Ecto neural progenitor cell (in vitro differentiated cells): ENCODE results near the gene CYB561D1.

Experiments used
- DNase-seq: peaks from one replicate; pipeline ENCODE4 v3.0.0-alpha.2; 2018; ENCODE audit warnings: low spot score

CYB561D1 gene

DNA sequence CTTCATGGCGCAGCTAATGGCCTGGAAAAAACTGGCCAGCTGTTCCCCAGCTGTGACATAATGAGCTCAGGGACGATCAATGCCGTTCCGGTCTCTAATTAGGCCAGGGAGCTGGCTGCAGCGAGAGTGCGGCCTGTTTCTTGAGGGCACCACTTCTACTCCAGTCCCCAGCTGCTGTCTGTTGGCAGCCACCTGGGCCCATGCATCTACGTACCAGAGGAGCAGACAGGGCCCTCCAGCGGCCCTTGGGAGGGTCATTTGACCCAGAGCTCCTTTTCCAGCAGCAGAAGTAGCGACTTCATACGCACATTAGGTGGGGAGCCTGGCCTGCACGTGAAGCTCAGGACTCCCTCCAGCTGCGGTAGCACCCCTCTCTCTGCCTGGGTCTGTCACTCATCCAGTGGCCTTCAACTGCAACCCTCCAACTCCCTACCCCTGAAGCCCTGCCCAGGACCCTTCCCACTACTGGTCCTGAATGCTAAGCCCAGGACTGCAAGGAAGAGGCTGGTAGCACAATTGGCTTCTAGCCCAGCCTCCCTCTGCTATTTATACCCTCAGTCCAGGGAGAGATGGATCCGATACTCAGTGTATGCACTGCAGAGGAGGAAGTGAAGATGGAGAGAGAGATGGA lies 36.7 kb downstream of the CYB561D1 start:
- DNase-seq: no peak

DNA sequence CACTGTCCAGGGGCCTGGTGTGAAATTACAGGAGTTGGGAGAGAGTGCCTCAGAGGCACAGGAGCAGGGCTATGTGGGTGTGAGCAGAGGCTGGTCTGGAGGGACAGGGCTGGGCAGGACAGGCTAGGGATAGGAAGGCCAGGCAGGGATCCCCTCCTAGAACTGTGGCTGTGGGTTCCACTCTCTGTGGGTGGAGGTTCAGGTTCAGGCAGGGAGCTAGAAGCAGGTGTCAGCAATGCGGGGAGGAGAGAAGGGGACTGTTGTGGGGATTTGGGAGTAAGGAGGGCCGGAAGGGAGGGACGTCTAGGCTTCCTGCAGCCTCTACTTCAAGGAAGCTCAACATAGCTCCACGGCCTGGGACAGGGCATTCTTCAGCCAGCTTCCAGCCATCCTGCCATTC lies 37.5 kb downstream of the CYB561D1 start:
- DNase-seq: no peak

DNA sequence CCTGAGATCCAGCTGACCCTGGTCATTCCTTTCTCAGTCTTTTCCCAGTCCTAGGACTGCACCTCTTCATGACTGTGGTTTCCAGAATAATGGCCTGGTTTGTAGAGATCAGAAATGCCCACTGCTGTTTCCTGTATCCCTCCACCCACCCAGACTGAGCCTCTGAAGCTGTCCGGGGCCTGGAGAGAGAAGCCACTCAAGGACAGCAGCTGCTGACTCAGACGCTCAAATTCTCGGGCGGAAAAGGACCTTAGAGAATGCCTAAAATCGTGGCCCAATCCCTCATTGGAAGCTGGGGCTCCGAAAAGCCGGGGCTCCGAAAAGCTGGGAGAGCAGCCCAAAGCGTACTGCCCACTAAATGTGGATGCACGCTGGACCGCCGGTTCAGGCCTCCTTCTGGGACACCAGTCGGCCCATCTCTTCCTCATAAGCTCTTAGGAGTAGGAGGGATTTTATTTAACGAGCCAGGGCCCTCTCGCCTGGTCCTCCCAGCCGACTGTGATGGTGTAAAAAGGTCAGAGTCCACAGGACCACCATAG lies 38.0 kb downstream of the CYB561D1 start:
- no peak for DNase-seq

- DNase-seq: peak; percentile 93
Observed at GRCh38 chr1:109532365-109533136, 38.7 kb downstream of the CYB561D1 start.

DNA sequence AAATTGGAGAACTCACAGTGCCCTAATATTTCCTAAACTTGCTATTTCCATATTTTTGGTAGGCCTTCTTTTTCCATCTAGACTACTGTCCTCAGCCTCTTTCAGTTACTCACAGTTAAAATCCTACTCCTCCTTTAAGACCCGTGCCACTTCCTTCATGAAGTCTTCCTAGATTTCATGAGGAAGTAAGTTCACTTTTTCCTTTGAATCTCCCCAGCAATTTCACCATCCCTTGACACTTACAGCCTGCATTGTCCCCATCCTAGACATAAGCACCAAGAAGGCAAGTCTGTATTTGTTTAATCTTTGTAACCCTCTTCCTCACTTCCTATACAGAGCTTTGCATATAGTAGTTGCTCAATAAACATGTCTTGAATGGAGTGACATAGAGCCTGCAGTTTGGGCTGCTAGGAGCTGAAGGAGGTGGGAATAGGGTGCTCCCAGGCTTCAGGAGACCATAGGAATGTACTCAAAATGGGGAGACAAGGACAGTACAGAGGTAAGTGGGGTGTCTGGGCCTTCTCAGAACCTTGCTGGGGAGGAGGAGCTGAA lies 40.5 kb downstream of the CYB561D1 start:
- no peak for DNase-seq

- DNase-seq: no peak
Observed at GRCh38 chr1:109535481-109535880, 41.6 kb downstream of the CYB561D1 start.

DNA sequence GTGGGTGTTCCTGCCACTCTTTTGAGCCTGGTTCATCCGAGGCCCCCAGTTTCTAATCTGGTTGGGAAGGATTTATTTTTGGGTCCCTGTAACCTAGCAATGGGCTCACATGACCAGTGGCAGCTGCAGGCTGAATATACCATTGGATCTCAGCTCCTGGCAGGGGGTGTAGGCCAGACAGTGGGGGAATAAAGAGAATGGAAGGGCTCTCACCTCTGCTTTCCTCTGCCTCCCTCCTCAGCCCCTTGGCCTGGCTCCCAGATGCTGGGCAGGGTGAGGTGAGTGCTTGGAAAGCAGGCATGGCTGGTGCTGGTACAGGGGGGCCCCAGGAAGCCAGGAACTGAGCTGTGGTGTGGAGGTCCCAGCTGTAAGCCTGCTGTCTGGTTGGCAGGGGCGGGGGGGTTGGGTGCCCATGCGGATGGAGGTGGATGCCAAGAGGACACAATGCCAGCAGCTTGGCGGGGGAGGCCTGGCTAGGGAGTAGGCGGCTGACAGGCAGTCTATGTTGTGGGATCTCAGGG lies 42.1 kb downstream of the CYB561D1 start:
- no peak for DNase-seq

DNA sequence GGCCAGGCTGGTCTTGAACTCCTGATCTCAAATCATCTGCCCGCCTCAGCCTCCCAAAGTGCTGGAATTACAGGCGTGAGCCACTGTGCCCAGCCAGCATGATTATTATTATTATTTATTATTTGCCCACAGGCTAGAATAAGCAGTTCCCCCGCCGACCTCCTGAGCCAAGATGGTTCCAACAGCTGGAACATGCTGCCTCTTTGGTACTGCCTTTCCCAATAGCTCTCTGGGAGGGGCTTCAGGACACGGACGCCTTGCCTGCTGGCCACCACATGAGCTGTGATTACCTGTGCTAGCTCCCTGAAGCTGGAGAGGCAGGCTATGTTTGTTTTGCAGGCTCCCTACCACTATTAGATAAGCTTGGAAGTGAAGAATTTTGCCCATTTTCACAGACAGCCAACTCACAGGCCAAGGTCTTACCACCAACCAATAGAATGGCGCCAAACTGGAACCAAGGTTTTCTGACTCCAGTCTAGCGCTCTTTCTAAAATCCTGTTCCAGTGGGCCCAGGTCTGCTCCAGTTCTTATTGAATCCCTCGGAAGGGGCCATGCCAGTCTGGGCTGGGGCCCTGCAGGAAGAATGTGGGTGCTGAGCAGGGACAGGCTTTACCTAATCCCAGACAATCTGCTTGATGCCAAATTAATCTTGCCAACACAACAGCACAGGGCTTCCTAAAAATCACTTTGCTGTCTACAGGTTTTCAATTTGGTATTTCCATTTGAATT lies 43.7 kb downstream of the CYB561D1 start:
- no peak for DNase-seq

GRCh38 chr1:109538827-109539555 lies 45.1 kb downstream of the CYB561D1 start:
- no peak for DNase-seq

GRCh38 chr1:109539676-109540075 lies 45.8 kb downstream of the CYB561D1 start, which contains the start of gene GPR61:
GPR61 (plus strand) TSS chr1:109539872; CDS start chr1:109543023, 3,151 bp downstream.
- no peak for DNase-seq

- DNase-seq: no peak
Observed at GRCh38 chr1:109541102-109541501, 47.2 kb downstream of the CYB561D1 start.

DNA sequence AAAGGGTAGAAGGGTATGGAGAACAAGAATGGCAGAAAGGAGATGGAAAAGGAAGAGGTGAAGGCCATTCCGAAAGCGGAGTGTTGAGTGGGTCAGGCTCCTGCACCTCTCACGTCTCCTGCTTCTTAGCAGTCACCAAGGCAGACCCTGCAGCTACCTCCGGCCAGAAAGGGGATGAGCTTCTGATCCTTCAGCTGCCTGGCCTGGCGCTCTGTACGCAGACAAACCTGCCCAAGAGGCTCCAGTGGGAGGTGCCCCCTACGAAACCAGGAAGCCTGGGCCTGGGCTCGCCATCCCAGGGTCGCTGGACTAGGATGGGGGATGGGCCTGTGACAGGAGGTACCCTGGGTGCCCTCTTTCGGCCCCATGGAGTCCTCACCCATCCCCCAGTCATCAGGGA lies 48.8 kb downstream of the CYB561D1 start:
- DNase-seq: no peak

GRCh38 chr1:109543283-109543987 lies 49.5 kb downstream of the CYB561D1 start:
- DNase-seq: no peak

DNA sequence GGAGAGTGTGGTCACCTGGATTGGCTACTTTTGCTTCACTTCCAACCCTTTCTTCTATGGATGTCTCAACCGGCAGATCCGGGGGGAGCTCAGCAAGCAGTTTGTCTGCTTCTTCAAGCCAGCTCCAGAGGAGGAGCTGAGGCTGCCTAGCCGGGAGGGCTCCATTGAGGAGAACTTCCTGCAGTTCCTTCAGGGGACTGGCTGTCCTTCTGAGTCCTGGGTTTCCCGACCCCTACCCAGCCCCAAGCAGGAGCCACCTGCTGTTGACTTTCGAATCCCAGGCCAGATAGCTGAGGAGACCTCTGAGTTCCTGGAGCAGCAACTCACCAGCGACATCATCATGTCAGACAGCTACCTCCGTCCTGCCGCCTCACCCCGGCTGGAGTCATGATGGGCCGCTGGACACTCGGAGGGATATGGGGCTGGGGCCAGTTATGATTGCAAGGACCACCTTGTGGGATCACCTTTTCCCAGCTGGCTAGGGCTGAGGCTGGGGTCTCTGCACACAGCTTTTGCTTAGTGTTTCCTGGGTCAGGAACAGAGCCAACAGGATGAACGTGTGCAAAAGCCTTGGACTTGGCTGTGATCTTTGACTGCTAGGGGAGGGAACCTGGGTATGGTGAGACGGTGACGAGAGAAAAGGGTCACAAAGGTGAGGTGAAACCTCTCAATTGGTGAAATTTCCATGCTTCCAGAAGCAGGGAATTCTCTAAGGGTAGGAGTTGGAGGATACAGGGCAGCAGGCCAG lies 50.3 kb downstream of the CYB561D1 start:
- no peak for DNase-seq

DNA sequence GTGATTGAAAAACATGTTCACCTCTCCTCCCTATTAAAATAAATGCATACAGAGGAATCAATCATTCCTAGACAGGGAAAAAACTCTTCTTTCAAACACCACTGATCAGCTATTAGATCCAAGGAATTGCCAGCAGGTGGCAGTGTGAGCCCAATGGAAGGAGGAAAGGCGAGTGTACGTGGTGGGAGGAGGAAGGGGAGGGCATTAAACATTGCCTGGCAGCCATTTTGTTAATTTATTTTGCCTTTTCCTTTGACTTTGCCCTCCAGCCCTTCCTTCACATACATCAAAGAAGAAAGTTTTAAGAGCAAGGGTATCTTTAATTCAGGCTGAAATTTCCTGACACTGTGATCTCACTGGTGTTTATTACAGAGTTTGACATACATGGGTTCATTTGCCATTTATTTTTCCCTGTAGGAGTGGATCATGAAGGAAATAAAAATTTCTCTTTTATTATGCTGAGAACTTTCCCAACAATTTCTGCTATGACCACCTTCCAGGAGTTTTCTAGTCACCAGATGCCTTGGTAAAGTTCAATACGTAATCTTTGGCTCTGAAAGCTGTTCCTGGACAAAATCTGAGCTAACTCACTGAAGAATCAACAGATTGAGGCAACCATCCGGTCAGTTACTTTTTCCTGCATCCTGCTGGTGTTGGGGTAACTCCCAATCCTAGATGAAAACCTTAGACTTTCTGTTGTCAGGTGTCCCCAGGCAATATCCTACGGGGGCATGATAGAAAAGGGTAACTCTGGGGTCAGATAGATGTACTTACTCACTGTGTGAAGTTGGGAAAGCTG lies 52.6 kb downstream of the CYB561D1 start:
- peak; percentile 81 for DNase-seq

DNA sequence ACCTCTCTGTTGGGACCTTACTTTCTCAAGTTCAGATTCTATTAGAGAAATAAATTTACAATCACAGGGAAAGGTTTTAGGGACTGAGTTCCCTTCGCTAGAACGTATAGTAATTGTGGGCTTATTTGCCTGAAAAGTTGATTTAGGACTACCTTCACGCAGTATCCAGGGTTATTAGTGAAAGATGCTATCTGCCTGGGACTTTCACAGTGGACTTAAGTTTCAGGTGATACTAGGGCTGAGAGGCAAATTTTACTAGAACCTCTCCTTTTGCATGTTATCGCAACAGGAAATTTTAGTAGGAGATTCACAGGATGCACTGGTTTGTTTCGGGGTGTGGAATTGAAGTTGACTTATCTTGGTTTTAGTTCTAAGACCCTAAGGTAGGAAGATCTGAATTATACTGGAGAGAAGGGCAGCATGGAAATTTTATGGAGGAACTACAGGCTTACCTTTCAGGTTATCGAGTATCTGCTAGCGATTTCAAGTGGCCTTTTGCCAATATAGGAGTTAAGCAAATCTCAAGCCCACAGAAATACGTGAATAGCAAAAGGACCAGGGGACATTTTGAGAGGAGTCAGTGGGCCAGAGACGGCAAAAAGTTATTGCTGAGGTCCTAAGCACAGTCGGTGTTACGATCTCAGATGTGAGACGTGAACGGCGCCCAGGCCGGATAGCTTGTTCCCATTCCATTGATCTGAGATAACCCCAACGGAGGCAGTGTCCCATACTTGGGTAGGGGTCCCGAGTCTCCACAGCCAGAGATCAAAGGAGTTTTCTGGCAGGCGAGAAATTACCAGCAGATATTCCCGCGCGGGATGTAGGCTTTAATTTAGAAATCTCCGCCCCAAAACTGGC lies 53.8 kb downstream of the CYB561D1 start:
- no peak for DNase-seq

DNA sequence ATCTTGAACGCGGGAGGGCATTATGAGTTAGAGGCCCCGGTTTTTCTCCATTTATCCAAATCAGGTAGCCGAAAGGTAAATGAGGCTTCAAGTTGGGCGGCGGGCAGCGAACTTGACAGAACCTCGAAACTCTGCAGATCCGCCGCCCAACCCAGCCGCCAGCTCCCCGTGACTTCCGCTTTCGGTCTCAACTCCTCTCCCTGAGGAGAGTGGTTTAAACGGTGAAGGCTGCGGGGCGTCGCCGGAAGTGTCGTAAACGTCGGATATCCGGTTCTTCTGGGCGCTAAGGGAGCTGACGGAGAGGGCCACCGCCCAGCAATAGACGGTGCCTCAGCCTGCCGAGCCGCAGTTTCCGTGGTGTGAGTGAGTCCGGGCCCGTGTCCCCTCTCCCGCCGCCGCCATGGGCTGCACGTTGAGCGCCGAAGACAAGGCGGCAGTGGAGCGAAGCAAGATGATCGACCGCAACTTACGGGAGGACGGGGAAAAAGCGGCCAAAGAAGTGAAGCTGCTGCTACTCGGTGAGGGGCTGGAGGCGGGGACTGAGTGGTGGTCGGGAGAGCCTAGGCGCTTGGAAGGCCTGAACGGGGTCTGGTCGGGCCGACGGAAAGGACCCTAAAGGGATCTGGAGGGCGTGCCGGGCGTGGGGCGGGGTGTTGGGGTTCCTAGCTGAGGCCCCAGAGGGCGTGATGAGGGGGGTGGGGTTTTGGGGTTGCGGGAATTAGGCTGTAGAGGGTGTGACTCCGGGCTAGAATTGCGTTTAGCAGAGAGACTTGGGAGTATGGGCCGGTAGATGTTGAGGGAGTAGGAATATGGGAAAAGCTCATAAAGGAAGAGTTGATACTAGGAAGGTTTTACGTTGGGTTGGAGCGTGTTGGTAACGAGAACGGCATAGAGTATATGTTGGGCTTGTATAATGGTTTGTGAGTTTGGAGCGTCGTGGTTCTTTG lies 54.7 kb downstream of the CYB561D1 start, which contains the start of gene GNAI3:
Gene GNAI3 (plus strand): TSS at position 295 of the 947 bp plus-strand sequence. CDS start 106 bp downstream, at position 401.
- DNase-seq: peak; percentile 95
